ENCODE data around the gene NAALADL2.
"Not testable (repeated sequence)": the region's sequence is repeated elsewhere in the genome, so short reads cannot be mapped to it uniquely, and the experiment has no call there.

The NAALADL2 gene

DNA sequence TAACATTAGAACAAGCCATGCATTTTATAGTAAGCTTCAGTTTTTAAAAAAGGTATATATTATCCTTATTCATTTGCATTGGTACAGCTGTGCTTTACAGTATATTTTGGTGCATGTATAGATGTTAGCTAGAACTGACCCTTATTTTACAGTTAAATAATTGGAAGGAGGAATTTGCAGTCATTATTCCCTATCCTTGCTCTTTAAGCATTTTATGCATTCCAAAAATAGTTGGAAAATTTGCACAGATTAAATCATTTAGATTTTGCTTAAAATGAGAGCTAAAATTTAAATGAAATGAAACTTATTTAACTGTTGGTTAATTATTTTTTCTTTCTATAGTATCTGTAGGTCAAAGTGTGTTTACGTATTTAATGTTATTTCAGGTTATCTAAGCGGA, 667.1 kb downstream of the NAALADL2 start:
- DNase-seq, result no peak

DNA sequence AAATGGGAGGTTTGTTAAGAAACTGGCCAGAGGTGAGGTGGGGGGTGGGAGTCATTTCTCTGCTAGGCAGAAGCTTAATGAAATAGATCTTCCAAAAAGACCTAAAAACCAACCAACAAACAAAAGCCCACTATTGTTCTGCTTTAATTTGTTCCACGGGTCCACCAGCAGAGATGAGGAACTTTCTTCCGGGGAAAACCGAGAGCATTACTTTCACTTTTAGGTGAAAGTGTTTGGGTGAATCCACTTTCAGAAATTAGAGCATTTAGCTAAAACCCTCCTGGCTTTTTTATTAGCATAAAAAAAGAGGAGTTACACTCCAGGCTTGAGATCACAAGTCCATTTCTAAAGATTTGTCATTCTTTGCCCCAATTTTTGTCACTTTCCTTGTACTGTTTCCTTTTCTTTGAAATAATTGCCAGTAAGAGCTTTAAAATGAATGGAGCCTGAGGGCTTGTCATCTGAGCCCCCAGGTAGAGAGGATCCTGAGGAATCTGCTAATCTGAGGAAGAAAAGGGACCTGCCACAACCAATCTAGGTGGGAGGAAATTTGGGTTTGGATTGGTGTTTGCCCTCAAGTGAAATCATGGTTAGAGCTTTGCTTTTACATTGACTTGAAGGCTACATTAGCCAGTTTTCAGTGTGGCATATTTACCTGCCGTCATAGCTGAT, 667.6 kb downstream of the NAALADL2 start:
- no peak for DNase-seq

DNA sequence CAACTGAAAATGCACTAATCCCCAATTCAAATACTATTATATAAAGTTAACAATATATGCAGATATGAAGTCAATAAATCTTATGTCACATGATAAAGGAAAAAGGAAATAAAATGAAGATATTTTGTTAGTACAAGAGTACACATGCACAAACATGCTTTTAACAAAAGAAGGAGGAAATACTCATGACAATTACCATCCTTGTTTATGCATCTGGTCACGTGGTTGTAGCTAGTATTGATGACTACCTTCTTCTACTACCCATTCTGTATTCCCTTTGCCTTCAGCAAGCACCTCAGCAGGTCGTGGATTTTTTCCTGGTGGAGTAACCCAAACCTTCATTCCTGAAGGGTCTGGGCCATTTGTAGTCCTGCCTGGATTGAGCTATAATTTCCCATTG, 669.6 kb downstream of the NAALADL2 start:
- DNase-seq, result not testable (repeated sequence)

DNA sequence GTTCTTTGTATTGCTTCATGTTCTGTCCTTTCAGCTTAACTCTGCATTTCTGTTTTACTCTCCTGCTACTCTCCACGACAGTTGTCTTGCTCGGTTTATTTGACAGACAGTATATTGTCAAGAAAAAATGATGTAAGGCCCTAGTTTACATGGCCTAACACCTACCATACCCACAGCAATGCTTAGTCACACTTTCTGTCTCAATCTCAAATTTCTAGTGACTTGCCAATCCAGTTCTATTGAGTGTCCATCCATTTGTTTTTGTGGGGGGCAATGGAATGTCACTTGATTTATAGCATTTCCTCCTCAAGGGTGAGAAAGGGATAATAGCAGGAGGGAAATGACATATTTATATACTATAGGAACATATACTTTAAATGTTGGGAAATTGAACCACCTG, 676.2 kb downstream of the NAALADL2 start:
- no peak for DNase-seq

DNA sequence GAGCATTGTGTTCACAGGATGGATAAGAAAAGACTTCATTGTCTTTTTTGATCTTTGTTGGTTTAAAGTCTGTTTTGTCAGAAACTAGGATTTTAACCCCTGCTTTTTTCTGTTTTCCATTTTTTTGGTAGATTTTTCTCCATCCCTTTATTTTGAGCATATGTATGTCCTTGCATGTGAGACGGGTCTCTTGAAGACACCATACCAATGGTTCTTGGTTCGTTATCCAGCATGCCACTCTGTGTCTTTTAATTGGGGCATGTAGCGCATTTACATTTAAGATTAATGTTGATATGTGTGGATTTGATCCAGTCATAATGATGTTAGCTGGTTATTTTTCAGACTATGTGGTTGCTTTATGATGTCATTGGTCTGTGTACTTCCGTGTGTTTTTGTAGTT, 687.0 kb downstream of the NAALADL2 start:
- no peak for DNase-seq

DNA sequence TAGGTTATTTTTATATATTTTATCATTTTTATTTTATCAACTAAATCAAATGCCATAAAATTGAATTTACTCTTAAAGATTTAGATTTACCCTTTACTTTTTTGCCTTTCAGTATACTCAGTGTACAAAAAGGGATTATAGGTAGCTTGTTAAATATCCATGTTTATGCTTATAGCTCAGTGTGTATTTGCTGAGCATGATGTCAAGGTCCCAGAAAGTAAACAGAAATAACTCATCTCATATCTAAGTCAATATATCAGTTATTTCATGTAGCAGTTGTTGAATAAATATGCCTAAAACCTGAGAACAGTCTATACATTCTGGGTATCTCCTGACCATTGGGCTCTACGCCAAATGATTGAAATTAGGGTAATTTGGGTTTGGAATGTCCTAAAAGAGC, 693.8 kb downstream of the NAALADL2 start:
- no peak for DNase-seq

DNA sequence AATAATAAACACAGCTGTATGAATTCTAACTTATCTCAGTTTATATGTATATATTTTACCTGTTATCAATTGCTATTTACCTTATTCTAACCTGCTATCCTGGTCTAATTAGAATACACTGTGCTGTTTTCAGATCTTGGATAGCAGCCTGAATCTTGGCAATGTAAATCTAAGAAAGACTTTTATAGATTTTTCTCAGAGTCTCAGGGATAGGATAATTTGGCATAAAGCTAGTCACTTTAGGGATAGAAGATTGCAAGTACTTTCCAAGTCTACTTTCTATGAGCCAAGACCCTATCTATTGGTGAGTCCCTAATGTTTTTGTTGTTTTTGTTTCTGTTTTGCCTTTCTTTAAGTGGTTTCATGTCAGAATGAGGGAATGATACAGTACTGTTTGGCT, 695.7 kb downstream of the NAALADL2 start:
- no peak for DNase-seq

DNA sequence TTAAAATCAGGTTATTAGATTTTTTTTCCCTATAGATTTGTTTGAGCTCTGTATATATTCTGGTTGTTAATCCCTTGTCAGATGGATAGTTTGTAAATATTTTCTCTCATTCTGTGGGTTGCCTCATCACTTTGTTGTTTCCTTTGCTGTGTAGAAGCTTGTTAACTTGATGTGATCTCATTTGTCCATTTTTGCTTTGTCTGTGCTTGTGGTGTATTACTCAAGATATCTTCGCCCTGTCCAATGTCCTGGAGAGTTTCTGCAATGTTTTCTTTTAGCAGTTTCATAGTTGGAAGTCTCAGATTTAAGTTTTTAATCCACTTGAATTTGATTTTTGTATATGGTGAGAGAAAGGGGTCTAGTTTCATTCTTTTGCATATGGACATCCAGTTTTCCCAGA, 699.1 kb downstream of the NAALADL2 start:
- DNase-seq, result no peak

DNA sequence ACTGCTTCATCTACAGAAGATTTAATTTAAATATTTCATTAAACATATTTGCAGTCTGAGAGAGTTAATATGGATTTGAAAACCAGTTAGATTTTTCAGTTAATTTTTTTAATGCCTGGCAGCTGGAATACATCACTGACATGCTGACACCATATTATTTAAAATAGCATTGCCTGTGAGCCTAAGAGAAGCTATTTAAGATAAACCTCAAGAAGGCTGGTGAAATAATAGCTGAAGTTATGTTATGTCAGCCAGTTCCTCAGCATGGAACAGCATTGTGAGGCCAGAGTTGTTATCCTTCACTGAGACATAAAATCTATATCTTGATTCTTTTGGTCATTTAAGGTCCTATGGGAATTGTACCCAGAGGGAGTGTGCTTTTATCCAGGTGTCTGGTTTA, 705.2 kb downstream of the NAALADL2 start:
- no peak for DNase-seq

DNA sequence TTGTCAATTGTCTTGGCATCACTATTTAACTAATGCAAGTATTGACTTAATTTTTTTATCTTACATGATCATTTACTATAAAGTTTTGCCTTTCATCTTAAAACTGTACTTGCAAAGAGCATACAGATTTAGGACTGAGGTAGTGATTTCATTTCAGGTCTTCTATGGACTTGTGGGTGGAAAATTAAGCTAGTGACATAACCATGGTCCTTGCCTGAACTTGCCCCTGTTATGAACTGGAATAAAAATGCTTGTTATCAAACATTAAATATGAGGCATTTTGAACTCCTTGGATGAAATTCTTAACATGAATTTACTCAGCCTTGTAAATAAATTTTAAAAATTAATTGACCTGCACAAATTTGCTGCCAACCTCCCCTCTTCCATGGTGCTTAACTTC, 712.0 kb downstream of the NAALADL2 start:
- DNase-seq, result no peak

DNA sequence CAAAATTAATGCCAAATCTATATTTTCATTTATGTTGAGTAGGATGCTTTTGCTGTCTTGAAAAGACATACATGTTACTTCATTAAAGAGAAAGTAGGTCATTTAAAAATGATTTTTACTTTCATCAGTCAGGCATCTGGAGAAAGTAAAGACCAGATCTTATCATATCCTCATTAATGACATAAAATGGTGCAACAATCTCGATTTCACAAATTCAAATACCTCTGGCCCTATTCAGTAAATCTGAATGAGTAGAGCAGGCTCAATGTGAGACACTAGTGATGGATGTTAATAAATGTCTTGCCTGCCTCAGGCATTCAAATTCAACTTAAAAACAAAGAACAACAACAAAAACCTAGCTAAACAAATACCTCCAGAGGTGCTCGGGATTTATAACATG, 714.1 kb downstream of the NAALADL2 start:
- DNase-seq, result no peak

DNA sequence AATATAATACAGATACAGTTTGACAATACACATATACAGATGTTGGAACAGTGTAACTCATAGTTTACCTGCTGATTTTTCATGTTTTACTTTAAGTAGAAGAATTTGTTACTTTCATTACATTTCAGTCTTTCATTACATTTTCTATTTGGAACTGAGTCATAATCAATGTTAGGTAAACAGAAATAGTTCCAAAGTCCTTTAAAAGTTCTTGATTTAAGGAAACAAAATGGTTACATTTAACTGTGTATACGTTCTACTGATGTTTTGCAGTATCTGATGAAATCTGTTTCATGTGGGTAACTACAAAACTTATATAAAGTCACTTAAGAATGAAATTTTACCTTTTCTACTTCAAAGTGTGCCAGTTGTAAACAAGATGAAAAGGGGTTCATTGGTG, 721.2 kb downstream of the NAALADL2 start:
- DNase-seq, result no peak

DNA sequence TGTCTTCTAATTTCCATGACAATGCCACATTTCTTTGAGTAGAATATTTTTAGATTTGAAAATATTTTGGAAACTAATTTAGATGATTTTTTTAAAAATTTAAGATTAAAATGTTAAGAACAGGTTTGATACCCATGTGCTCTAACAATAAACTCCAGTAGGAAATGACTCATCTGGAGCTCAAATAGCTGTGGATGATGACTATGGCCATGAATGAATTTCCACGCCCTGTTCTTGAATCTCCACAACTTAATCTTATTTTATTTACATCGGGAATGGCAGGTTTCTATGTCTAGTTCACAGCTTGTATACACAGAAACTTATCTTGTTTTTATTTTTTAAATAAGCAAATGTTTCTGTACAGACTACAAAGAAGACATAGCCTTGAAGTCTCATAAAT, 726.8 kb downstream of the NAALADL2 start:
- no peak for DNase-seq

DNA sequence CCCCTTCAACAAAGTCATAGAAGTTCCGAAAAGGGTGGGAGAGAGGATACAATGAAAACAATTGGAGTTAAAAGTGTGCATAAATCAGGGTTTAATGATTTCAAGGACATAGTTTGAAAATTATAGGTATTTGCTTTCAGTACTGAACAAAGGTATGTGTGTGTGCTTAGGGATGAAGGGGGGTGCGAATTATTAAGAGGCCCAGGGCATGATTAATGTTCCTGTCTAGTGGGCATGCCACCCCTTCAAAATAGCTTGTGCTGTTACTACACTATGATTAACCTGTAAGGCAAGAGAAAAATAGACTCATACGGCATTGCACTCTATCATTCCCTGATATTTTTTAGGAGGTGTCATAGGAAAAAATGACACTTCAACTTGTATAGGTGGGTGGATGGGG, 731.6 kb downstream of the NAALADL2 start:
- no peak for DNase-seq

DNA sequence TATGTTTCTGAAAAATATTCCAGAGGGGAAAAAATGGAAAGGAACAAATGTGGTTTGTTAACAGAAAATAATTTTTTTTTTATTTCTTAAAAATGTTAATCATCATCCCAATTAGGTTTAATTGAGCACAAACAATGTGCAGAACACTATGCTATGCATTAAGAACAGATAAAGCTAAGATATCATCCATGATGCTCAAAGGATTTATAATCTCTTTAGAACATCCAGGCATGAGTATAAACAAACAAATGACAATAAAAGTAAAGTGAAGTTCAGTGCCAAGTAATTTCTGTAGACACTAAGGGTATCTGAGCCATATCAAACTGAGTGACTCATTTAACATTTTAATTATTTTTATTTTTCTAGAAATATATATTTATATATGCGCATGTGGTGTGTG, 732.2 kb downstream of the NAALADL2 start:
- no peak for DNase-seq

DNA sequence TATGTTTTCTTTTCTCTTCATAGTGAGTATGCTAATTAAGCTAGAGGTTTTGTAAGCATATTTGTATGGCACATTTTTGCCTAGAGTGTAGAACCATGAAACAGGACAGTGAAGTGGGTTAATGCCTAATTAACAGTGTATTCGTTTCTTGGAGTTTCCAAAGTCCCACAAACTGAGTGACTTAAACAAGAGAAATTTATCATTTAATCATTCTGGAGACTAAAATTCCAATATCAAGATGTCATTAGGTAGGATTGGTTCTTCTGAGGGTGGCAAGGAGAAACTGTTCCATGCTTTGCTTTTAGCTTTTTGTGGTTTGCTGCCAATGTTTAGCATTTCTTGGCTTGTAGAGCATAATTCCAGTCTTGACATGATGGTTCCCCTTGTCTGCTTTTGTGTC, 734.2 kb downstream of the NAALADL2 start:
- DNase-seq, result no peak

DNA sequence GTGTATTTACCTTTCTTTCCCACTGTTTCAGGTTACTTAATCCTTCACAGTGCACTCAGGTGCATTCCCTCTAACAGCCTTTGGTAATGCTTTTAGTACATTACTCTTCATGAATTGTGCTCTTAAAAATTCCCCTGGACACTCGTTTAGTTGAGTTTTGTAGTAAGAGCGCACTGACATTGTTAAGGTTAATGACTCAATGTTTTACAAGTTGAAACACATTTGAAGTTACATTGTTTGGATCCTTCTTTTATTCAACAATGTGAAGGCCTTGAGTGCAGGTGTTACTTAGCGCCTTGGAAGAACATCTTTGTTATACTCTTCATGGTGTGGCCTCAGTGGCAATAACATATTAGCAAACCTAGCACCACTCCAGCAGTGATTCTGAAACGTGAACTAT, 739.6 kb downstream of the NAALADL2 start:
- DNase-seq, result no peak

DNA sequence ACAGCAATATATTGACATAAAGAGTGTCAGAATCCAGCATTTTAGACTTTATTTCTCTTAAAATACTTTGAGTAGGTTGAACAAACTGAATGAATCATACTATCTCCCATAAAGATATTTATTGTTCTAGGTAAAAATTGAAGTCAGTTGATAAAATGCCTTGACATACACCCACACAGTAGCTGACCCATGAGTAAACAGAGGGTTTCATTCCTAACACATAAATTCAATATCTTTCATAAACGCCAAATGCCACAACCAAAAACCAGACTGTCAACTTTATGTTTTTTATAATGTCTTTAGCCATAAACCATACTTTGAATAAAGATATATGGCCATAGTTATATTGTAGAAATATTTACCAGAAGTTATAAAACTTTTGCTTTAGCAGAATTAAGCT, 742.4 kb downstream of the NAALADL2 start:
- DNase-seq, result no peak

DNA sequence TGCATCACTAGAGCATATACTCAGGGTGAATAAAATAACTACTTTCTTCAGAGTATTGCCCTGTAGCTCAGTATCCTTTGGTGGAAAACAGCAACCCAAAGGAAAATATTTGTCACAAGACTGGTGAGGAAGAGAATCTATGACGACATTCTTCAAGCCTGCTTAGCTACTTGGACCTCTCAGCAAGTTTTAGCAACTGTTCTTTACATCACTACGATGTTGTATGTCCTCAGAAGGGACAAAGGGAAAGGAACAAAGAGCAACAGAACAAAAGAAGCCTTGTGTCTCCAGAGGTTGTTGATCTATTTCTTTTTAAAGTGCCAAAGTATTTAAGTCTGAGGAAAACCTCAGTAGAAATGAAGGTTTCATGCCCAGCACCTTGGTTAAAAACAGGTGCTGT, 746.7 kb downstream of the NAALADL2 start:
- no peak for DNase-seq

DNA sequence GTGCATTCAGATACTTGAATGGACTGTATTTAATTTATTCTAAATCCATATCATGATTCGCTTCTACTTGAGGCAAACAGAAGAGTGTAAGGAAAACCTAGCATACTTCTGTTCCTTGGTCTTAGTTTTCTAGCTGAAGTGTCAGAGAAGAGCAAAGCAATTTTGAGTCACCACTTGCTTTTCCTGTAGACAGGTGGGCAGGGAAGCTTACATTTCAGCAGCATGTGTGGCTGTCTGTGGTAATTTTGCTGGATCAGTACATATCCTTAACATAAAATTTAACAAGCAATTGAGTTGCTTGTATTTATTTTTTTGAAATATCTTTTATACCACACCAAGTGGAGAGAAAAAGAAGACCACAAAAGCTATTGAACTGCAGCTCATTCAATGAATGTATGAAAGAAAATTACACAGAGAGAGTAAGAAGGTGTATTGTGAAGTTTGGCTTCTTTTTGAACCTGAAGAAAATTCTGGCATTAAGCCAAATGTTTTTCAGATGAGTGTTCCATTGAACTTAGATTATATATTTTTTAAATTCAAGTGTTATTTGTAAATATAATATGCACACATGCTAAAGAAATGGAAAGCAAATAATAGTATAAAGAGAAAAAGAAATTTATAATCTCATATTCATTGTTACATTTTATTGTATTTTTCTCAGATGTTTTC, 747.6 kb downstream of the NAALADL2 start:
- no peak for DNase-seq

DNA sequence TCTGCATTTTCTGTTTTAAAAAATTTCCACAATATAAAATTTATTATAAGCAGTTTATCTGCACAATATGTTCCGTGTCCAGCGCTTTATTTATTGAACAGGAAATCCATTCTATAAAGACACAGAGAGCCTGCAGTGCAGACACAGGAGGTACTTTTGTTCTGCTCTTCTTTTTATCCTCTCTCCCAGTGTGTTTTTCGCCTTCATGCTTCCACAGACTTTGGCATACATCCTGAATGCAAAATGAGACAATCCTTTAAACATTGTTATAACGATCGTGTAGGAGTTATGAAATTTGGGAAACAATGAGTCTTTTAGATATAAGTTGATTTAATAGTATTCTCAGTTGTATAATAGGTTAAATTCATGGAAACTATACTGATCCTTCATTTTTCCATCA, 749.2 kb downstream of the NAALADL2 start:
- no peak for DNase-seq

DNA sequence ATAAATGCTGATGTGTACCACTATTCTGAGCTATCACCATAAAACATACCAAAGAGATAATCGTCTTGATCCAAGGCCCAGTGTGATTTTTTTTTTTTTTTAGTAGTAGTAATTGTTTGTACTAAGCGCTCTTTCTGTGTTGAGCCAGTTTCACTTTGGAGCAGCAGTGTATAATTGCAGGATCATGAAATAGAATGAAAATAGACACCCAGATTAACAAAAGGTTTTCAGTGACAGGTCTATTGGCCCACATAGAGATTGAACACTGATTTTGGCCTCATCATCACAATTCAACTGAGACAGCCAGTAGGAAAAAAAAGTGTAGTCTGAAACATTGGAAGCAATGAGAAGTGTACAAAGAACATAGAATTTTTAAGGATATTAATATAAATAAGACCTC, 749.8 kb downstream of the NAALADL2 start:
- no peak for DNase-seq

DNA sequence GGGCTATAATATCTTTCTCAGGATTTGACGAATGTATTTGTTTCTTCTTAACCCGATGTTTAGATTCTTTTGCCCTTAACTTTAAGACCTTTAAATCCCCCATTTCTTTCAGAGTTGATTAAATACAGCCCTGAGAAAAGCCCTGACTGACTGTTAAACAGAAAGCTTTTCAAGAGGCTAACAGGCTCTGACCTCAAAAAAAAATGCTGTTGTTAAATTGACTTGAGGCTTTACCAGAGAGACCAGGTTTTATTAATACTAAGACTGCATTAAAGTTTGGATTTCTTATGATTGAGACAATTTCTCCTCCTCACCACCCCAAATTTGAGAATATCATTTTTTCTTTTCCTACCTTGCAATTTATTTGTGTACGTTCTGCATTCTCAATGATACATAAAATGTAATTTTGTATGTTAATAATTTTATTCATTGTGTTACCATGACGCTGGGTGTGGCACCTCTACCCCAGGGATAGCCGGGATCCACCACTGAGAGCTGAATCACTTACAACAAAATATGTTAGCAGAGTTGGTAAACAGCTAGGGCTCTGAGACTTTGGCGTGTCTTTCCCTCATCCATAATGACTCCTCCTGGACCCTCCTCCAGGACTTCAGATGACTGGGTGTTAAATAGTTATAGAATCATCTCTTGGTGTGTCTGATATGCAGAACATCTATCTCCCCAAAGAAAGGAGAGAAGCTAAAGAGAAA, 753.5 kb downstream of the NAALADL2 start:
- DNase-seq, result no peak

DNA sequence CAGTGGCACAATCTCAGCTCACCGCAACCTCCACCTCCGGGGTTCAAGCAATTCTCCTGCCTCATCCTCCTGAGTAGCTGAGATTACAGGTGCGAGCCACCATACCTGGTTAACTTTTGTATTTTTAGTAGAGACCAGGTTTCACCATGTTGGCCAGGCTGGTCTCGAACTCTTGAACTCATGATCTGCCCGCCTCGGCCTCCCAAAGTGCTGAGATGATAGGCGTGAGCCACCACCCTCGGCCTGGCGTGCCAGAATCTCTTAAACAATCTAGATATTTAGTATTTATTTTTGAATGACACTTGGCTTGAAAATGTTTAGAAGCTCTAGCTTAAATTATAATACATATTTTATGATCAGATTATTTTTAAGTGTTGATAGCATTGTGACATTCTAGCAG, 755.0 kb downstream of the NAALADL2 start:
- DNase-seq, result not testable (repeated sequence)
